Fibroblast of peridontal ligament (primary cell): Measurements from ENCODE around the gene TIMM23.
"Not testable (repeated sequence)": the region's sequence is repeated elsewhere in the genome, so short reads cannot be mapped to it uniquely, and the experiment has no call there.

Experiments
- DNase-seq: peaks from one replicate; pipeline ENCODE4 v3.0.0-alpha.2; 2010; ENCODE audit errors: extremely low read depth

Gene TIMM23, protein sequence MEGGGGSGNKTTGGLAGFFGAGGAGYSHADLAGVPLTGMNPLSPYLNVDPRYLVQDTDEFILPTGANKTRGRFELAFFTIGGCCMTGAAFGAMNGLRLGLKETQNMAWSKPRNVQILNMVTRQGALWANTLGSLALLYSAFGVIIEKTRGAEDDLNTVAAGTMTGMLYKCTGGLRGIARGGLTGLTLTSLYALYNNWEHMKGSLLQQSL

DNA sequence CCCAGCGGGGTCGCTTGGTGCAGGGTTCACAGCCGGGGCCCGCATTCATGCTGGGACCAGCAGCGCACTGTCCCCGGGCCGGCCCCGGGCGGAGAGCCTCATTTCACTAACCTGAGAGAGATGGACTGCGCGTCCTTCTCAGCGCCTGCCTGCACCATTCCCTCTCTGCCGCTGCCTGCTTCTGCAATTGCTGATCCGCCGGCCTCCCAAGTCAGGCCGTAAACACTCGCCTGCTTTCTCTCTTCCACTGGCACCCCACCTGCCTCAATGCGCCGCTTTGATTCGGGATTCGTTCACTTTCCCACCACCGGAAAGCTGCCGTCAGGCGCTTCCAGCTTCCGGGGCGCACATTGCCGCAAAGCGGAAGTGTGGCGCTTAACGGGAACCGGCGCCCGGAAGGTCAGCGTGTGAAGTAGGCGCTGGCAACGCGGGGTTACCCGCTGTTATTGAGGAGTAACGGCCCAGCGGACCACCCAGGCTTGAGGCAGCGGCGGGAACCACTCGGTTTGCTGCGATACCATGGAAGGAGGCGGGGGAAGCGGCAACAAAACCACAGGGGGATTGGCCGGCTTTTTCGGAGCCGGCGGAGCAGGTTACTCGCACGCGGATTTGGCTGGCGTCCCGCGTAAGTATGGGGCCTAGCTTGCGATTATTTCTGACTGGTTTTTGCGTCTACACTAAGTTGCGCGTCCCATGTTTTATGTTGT, at the start of gene TIMM23:
TIMM23 (plus strand) TSS at position 384 of the 707 bp plus-strand sequence; CDS start at position 520, 136 bp downstream.
- DNase-seq: peak; percentile 78

DNA sequence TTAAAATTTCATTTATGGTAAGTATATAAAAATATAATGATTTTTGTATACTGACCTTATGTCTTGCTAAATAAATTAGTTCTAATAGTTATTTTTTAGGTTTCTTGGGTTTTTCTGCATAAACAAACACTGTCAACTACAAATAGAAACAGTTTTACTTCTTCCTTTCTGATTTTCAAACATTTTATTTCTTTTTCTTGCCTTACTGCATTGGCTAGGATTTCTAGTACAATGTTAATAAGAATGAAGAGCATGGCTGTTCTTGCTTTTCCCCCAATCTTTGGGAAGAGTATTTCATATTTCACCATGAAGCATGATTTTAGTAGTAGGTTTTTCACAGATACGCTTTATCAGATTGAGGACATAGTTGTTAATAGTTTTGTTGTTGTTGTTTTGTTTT, 45.5 kb upstream of the TIMM23 start:
- not testable (repeated sequence) for DNase-seq

DNA sequence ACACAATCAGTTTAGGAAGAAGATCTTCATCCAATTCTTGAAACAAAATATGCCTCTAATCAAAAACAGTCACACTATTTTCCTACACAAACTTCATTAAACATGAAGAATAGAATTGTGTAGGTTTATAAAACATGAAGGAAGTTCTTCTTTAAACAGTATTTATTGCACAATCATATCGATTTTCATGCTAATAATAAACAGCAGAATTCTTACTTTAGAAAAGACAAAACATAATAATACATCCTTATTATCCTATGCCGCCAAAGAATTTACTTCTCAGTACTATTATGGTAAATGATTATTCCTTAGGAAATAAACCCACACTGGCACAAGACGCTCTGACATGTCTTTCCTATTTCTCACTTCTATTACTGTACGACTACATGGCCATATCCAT, 41.0 kb upstream of the TIMM23 start:
- not testable (repeated sequence) for DNase-seq

DNA sequence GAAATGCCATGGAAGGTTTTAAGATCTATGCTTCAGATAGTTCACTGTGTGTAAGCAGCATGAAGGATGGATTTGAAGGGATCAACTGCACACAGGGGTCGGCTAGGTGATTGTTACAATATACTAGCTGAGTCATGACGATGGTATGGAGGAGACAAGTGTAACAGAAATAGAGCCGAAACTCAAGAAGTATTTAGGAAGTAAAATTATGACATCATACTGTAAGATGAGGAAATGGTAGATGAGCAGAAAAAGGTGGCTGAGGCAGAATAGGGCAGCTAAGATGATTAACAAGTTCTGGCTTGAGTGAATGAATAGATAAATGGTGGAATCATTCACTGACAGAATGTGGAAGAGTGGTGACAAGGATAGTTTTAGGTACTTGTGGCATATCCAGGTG, 37.5 kb upstream of the TIMM23 start:
- DNase-seq: not testable (repeated sequence)

DNA sequence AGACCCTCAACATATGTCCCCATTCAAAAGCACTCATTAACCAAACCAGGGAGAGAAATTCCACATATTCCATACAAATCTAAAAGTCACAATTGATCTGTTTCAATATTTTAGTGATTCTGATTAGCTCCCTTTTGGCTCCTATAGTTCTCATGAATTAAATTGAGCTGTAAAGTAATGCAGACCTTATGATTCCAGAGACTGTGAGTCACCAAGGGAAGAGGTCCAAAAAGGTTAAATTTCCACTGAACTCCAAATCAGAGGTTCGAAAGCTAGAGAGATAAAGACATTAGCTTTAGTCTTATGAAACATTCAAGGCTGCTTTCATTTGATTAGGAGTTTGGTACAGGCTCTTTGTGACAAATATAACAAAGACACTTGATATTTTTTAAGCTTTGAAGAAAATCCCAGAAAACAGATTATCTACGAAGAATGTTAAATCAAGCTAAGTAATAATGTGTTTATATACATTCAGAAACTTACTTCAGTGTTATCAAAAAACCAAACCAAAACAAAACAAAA, 33.1 kb upstream of the TIMM23 start:
- DNase-seq: not testable (repeated sequence)

DNA sequence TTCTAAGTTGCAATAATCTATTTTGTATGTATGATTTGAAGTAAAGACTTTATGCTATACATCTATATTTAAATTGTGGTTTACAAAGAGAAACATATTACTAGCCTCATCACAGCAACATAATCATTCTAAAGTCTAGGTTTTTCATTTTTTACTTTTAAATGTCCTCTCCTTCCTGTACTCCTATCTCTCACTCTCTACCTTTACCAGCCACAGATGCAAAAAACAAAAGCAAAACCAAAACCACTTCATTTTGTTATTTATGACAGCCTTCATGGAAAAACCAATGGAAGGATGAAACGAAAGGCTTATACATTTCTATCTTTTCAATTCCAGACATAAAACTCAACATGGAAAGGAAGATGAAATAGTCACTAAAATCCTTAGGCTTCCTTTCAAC, 31.1 kb upstream of the TIMM23 start:
- not testable (repeated sequence) for DNase-seq

DNA sequence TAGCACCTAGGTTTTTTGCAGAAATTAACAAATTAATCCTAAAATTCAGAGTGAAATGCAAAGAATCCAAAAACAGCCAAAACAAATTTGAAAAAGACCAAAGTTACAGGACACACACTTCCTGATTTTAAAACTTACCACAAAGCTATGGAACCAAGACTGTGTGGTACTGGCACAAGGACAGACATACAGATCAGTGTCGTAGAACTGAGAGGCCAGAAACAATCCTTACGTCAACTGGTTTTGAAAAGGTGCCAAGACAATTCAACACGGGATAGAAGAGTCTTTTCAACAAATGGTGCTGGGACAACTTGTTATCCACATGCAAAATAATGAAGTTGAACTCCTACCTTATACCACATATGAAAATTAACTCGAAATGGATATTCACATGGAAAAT, 26.8 kb upstream of the TIMM23 start:
- not testable (repeated sequence) for DNase-seq

DNA sequence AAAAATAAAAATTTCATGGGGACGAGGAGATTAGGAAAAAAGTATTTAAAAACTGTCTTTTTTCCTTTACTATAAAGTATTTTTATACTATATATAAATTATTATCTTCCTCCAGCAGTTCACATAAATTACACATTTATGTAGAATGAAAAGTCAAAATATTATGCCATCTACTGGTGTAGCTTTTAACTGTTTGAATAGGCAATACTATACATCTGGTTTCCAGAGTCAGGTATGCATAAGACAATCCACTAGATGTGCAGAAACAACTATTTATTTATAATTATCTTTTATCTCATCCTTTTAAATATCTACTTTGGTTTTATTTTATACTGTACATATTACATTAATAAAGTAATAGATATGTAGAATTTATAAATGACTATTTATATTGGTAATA, 24.9 kb upstream of the TIMM23 start:
- not testable (repeated sequence) for DNase-seq

DNA sequence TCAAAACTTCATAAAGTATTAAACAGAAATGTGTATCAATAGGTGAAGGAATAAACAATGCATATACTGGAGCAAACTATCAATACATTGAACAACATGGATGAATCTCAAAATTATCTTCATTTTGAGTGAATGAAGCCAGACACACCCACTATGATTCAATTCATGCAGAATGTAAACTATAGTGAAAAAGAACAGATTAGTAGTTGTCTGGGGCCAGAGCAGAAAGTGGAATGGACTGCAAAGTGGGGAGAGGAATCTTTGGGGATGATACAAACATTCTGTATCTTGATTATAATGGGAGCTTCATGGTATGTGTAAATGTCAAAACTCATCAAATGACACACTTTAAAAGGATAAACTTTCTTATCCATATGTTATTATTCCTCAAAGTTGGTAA, 23.5 kb upstream of the TIMM23 start:
- peak; percentile 30 for DNase-seq

DNA sequence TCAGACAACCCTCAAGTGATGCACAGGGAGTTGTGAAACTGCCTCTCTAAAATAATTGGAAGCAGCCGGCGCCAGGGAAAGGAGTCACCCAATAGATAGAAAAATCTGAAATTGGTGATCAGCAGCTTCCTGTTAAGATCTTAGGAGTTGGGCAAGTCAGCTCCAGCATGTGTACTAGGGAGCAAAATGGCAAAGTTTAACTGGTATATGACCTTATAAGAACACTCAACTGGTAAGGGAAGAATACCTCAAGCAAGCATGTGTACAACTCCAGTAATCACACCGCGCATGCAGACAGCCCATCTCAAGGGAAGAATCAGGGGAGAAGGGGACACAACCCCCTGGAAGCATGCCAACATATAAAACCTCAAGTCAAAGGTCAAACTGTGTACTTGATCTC, 17.9 kb upstream of the TIMM23 start:
- DNase-seq: not testable (repeated sequence)

DNA sequence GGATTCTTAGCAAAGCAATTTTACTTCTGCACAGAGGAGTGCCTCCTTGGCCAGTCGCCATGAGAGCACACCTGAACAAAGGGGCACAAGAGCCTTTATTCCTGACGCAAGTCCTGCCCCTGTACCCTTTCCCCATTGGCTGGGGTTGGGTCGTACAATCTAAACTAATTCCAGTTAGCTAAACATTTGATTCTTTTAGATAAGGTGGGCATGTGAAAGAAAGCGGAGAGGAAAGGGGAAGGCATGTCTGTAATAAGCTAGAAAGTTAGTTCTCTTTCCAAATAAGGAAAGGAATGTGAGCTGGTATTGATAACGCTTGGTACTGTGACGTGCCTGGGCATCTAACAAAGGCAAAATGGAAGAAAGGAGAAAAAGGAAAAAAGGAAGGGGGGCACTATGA, 15.7 kb upstream of the TIMM23 start:
- DNase-seq: not testable (repeated sequence)

DNA sequence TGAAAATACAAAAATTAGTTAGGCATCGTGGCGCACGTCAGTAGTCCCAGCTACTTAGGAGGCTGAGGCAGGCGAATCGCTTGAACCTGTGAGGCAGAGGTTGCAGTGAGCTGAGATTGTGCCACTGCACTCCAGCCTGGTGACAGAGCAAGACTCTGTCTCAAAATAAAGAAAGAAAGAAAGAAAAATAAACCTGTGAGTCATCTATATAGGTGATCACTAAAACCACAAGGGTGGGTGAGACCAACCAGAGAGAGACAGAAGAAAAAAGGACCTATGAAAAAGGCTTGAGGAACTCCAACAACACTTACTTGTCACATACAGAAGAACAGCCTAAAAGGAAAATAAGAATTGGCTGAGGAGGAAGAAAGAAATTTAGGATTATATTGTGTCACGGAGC, 14.4 kb upstream of the TIMM23 start:
- not testable (repeated sequence) for DNase-seq

DNA sequence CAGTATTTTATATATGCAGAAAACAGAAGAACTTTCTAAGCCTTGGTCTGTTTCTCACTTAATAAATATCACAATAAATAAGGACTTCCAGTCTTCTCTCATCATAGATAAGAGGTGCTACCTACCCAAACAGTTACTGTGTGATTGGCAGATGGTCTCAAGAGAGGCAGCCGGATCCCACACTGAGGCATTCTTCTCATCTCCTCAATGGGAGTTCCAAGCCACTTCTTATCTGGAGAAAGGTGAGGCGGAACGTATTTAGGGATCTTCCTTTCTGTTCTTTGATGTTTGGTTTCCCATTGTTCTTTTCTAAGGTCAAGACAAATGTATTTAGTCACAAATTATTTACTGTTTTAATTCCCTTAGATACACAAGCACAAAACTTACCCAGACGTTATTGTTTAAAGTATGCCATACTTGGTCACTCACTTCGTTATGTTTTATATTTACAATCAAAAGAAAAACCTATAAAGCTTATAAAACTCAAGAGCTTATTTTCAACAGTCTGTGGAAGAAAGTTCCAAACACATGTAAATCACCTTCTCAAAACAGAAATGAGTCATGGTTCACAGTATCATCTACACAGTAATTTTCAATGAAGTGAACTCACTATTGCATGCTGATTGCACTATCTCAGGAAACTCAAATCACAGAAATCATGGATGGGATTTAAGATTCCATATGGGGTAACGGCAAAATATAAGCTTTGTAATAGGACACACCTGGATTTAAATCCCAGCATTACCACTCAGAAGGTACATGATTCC, 9.4 kb upstream of the TIMM23 start:
- DNase-seq: not testable (repeated sequence)

DNA sequence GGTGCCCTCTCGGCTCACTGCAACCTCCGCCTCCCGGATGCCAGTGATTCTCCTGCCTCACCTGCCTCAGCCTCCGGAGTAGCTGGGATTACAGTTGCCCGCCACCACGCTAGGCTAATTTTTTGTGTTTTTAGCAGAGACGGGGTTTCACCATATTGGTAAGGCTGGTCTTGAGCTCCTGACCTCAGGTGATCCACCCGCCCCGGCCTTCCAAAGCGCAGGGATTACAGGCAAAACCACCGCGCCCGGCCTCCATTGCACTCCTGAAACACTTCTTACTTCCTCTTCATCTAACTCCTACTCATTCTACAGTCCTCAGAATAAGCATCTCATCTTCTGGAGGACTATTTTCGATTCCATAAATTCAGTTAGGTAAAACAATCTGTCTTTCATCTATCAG, 1.3 kb upstream of the TIMM23 start:
- DNase-seq: not testable (repeated sequence)

DNA sequence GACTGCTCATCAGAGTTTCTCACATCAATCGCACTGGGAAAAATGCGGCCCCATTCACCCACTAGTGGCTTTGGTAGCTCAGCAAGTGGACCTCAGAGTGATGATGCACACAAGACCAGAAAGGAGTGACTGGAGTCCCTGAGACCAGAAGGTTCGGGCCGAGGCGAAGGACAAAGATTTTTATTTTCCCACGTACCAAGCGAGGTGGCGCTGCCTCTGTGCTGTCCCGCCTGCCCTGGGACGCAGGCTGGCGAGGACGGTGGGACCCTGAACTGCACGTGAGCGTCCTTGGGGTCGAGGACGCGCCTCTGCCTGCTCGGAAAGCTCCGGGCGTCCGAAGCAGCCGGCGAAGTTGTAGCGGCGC, 565 bp upstream of the TIMM23 start:
- not testable (repeated sequence) for DNase-seq

DNA sequence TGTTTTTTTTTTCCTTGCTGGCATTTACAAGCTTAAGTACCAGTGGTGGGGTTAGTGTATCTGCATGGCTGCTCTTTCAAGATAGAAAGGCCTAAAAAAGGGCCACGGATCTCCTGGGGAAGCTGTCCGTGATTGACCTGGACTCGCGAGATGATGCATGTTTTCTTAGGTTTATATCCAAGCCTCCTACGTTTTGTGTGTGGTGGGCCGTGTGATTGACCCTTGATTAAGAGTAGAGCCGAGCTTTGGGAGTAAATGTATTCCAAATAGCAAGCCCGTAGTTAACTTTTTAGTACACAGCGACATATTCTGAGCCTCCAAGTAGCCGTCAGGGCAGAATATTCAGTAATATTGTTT, 502 bp downstream of the TIMM23 start:
- DNase-seq: peak; percentile 23

DNA sequence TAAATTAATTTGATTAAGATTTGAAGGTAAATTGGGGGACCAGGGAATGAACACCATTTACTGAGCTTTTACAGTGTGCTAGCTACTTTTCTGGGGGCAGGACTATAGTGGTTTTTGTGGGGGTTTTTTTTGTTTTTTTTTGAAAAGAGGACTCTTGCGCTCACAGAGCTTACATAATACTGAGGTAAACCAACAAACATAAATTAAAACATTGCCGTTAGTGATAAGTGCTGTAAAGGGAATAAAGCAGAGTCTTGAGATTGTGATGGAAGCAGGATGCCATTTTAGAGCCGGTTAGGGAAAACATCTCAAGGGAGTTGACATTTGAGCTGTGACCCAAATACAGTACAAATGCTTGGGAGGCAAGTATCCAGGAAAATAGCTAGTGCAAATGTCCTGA, 1.8 kb downstream of the TIMM23 start:
- DNase-seq: not testable (repeated sequence)

DNA sequence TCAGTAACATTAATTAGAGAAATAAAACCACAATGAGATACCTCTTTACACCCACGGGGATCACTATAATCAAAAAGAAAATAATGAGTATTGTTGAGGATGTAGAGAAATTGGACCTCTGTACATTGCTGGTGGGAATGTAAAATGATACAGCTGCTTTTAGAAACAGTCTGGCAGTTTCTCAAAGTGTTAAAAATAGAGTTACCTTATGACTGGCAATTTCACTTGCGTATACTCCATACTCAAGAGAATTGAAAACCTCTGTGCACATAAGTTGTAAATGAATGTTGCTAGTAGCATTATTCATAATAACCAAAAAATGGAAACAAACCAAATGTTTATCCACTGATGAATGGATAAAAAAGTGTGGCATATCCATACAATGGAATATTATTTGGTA, 6.3 kb downstream of the TIMM23 start:
- not testable (repeated sequence) for DNase-seq

DNA sequence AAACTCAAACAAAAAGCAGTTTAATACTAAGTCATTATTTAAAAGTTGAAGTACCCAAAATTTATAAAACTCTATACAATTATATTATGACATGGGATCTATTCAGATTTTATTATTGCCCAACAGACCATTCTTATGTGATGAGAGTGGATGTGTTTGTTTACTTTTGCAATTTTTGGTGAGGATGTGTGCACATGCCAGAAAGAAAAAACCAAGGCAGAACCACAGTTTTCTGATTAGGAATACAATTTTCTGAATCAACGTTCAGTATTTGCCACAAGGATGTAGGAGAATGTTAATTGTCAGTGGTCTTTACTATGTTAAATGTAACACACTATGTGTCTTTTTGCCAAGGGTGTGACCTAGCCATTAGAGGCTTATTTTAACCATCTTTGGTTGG, 9.1 kb downstream of the TIMM23 start:
- DNase-seq: peak; percentile 33

DNA sequence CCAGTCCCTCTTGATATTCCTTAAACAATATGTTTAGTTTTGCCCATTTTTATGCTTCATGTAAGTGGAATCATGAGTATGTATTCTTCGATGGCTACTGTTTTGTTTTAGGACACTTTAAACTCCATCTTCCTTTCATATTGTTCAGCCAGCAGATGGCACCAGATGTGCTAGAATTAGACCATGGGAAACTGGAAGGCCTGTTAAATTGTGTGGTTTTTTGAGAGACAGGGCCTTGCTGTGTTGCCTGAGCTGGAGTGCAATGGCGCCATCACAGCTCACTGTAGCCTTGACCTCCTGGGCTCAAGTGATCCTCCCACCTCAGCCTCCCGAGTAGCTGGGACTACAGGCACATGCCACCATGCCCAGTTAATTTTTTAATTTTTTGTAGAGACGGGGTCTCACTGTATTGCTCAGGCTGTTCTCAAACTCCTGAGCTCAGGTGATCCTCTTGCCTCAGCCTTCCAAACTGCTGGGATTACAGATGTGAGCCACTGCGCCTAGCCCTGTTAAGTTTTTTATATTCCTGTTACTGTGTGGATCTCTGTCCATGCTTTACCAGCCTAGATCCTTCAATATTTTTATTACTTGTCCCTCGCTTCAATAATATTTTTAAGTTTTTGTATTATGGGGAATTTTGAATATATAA, 11.4 kb downstream of the TIMM23 start:
- DNase-seq: peak; percentile 79

DNA sequence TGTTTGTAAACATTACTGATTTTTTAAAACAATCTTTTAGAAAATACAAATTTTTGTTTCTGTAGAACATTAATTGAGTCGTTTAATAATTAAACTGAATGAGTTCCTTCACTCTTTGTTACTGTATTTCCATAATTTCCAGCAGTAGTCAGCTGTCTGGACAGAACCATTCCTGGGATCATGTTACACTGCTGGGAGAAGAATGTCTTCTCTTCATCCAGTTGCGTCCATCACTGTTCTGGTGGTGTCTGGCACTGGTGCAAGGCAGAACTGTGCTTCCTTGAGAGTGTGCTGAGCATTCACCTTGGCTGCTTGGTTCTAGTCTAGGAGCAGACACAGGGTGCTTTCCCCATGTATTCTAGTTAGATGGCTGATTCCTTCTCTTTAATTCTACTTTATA, 12.2 kb downstream of the TIMM23 start:
- DNase-seq: not testable (repeated sequence)

DNA sequence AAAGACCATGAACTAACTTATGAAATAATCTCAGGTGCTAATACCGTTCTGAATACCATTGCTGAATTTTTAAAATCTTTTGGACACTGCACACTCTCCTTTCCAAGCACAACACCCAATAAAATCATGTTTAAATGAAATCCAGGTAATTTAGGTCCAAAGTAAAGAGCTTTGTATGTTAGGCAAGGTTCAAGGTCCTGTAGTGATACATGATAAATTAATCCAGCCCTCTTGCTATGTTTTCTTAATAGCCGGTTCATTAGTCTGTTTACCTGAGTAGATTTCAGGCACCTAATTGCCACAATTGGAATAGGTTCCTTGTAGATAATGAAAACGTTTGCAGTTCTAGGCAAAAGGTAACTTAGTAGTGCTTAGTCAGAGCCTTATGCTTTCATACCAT, 13.3 kb downstream of the TIMM23 start:
- DNase-seq: not testable (repeated sequence)
